HCT116 (cell line): ENCODE measurements around the gene HLA-DQB2. TPM values are rescaled to one million over a fixed set of nuclear protein-coding genes. Genes with fewer than 3 reads are reported as not detected.
A peak's percentile ranks its signal among the peaks of the same experiment; 100 is the strongest.
"Not testable (repeated sequence)": the region's sequence is repeated elsewhere in the genome, so short reads cannot be mapped to it uniquely, and the experiment has no call there.

ENCODE experiments used
- ATAC-seq: fragments of 200-7000 bp; cut with Tn5 transposase; 2 replicates; pipeline ENCODE4 v1.9.1; 2020; ENCODE audit warnings: mild to moderate bottlenecking, moderate library complexity
- BruUV-seq: library from RNA; stranded (reverse); fragments of 400-500 nt; replicated peaks from 2 replicates; lab custom pipeline; 2021; lab: Mats Ljungman, UMichigan
- CTCF ChIA-PET: fragments of 300-600 bp; sonication (Branson Sonifier 250); formaldehyde crosslinking; loops from one replicate; lab custom pipeline; 2021; ENCODE audit warnings: antibody characterized with exemption; lab: Charles Lee
- POLR2A ChIA-PET: fragments of 300-600, 350-600 bp; sonication (Branson Sonifier 250); formaldehyde crosslinking; loops from one replicate; lab custom pipeline; 2021; ENCODE audit warnings: antibody characterized with exemption; lab: Charles Lee
- RAD21 ChIA-PET, 2 experiments: fragments of 300-600 bp; sonication (Branson Sonifier 250); formaldehyde crosslinking; loops; one replicate each; lab custom pipeline; 2023; ENCODE audit warnings: low total read pairs in 2 of 2; ENCODE audit not compliant: uncharacterized antibody in 2 of 2, unreplicated experiment in 2 of 2, low non-redundant PET in 1 of 2; lab: Charles Lee
- DNase-seq: peaks from one replicate; pipeline ENCODE4 v3.0.0-alpha.2; 2010; ENCODE audit warnings: low read depth, low spot score
- H2AFZ ChIP-seq: fragments of 200-600 bp; shearing (Covaris generic), sonication (generic); 2 replicates; pipeline ENCODE4 v1.6.1; 2017; ENCODE audit warnings: low read depth, mixed run types, mixed read lengths, antibody characterized with exemption, low read length; ENCODE audit not compliant: poor library complexity, severe bottlenecking
- H3K27ac ChIP-seq: 2 replicates; pipeline ENCODE4 v1.5.1; 2012; ENCODE audit warnings: low read depth, low read length
- H3K27me3 ChIP-seq: fragments of 200-600 bp; sonication (generic); 2 replicates; pipeline ENCODE4 v1.6.1; 2016; ENCODE audit warnings: mixed run types, low read length, mixed read lengths; ENCODE audit not compliant: insufficient read depth
- H3K36me3 ChIP-seq, 2 experiments: fragments of 200-500 bp in 1 of 2; fragments of 200-600 bp in 1 of 2; sonication (Bioruptor generic) in 1 of 2; sonication (generic) in 1 of 2; 2 replicates each; pipeline versions ENCODE4 v1.5.1 to v1.6.1; 2014 to 2016; ENCODE audit warnings: low read length in 2 of 2, inconsistent platforms in 1 of 2, mixed read lengths in 1 of 2, mixed run types in 1 of 2; ENCODE audit not compliant: insufficient read depth in 2 of 2, control insufficient read depth in 1 of 2
- H3K4me1 ChIP-seq, 2 experiments: fragments of 200-600 bp in 1 of 2; sonication (generic) in 1 of 2; 2 replicates each; pipeline versions ENCODE4 v1.5.1 to v1.6.1; 2012 to 2017; ENCODE audit warnings: low read length in 2 of 2, inconsistent platforms in 1 of 2, mild to moderate bottlenecking in 1 of 2, mixed read lengths in 1 of 2, mixed run types in 1 of 2, moderate library complexity in 1 of 2; ENCODE audit not compliant: insufficient read depth in 2 of 2, control insufficient read depth in 1 of 2
- H3K4me2 ChIP-seq: fragments of 200-600 bp; sonication (generic); 2 replicates; pipeline ENCODE4 v1.6.1; 2017; ENCODE audit warnings: mixed run types, low read length, mixed read lengths
- H3K4me3 ChIP-seq, 2 experiments: fragments of 200-600 bp in 1 of 2; sonication (generic) in 1 of 2; replicated peaks in 1 of 2; 2 replicates each; pipeline ENCODE4 v1.5.1; 2011 to 2016; ENCODE audit warnings: low read length in 2 of 2, control low read depth in 1 of 2, low read depth in 1 of 2, mild to moderate bottlenecking in 1 of 2, mixed read lengths in 1 of 2, mixed run types in 1 of 2
- H3K79me2 ChIP-seq: fragments of 200-600 bp; sonication (generic); 2 replicates; pipeline ENCODE4 v1.6.1; 2017; ENCODE audit warnings: mild to moderate bottlenecking, mixed run types, low read length, moderate library complexity, mixed read lengths; ENCODE audit not compliant: insufficient read depth
- H3K9ac ChIP-seq: fragments of 200-600 bp; sonication (generic); 2 replicates; pipeline ENCODE4 v1.6.1; 2016; ENCODE audit warnings: low read length, mixed read lengths
- H3K9me2 ChIP-seq: fragments of 200-600 bp; sonication (generic), shearing (Covaris generic); 2 replicates; pipeline ENCODE4 v1.6.1; 2017; ENCODE audit warnings: mixed run types, mild to moderate bottlenecking, moderate library complexity; ENCODE audit not compliant: insufficient read depth
- H3K9me3 ChIP-seq, 2 experiments: fragments of 200-500 bp in 1 of 2; fragments of 200-600 bp in 1 of 2; sonication (Bioruptor generic) in 1 of 2; sonication (generic) in 1 of 2; 2 replicates each; pipeline ENCODE4 v1.6.1; 2014 to 2017; ENCODE audit warnings: low read length in 2 of 2, mixed read lengths in 2 of 2, inconsistent platforms in 1 of 2, low read depth in 1 of 2, mild to moderate bottlenecking in 1 of 2, mixed run types in 1 of 2, moderate library complexity in 1 of 2; ENCODE audit not compliant: control insufficient read depth in 1 of 2, insufficient read depth in 1 of 2
- H4K20me1 ChIP-seq: fragments of 200-600 bp; sonication (generic), shearing (Covaris generic); 2 replicates; pipeline ENCODE4 v1.6.1; 2017; ENCODE audit warnings: mixed run types, mild to moderate bottlenecking, moderate library complexity; ENCODE audit not compliant: insufficient read depth
- CTCF ChIP-seq, 3 experiments: fragments of 200-600 bp in 1 of 3; sonication (generic) in 1 of 3; IDR thresholded peaks in 2 of 3; conservative IDR thresholded peaks in 1 of 3; 2 replicates each; pipeline ENCODE4 v1.5.1; 2012 to 2017; ENCODE audit warnings: low read depth in 2 of 3, low read length in 2 of 3, antibody characterized with exemption in 1 of 3, borderline replicate concordance in 1 of 3, control low read depth in 1 of 3, mild to moderate bottlenecking in 1 of 3, mixed read lengths in 1 of 3, mixed run types in 1 of 3, moderate library complexity in 1 of 3; ENCODE audit not compliant: insufficient read depth in 1 of 3
- EZH2phosphoT487 ChIP-seq: fragments of 200-600 bp; IDR thresholded peaks from 2 replicates; pipeline ENCODE4 v1.6.1; 2018; ENCODE audit warnings: antibody characterized with exemption, borderline replicate concordance
- JUND ChIP-seq: IDR thresholded peaks from 2 replicates; pipeline ENCODE4 v1.6.1; 2012
- MAX ChIP-seq: IDR thresholded peaks from 2 replicates; pipeline ENCODE4 v1.6.1; 2012
- RAD21 ChIP-seq: IDR thresholded peaks from 2 replicates; pipeline ENCODE4 v1.6.1; 2012; ENCODE audit warnings: low read depth, mild to moderate bottlenecking
- intact Hi-C: fragments of 100-400 bp; cut with micrococcal nuclease; formaldehyde crosslinking; loops from 2 replicates; pipeline ENCODE4 v1.10.0; 2022
- total RNA-seq: library from RNA; stranded (reverse); gene quantifications from one replicate; pipeline ENCODE4 v1.2.1, GENCODE V29; 2021; ENCODE audit not compliant: unreplicated experiment

HLA-DQB2 gene
- total RNA-seq, 1 experiment from 2014 or later, result 1.8 TPM

GRCh38 chr6:32785781-32786533, 22.6 kb upstream of the HLA-DQB2 start:
- POLR2A ChIA-PET, result interaction anchor here (1.1 kb wide), 1 partner anchor 86 kb away, joined by 3 read pairs; no protein-coding TSS in a partner anchor
- intact Hi-C loops, result loop anchor here (1.0 kb wide), 2 partner anchors 354 to 371 kb away; no protein-coding TSS in a partner anchor

DNA sequence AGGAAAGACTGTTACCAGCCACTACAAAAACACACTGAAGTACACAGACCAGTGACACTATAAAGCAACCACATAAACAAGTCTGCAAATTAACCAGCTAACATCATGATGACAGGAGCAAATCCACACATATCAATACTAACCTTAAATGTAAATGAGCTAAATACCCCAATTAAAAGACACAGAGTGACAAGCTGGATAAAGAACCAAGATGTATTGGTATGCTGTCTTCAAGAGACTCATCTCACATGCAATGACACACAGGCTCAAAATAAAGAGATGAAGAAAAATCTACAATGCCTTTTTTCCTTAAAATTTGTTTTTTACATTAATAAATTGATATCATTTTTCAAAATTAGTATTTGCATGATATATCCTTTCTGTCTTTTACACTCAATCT, 19.6 kb upstream of the HLA-DQB2 start:
- H3K9me3 ChIP-seq, H3K4me1 ChIP-seq, POLR2A ChIA-PET, H3K27ac ChIP-seq, H3K27me3 ChIP-seq, H3K36me3 ChIP-seq, H3K4me2 ChIP-seq, RAD21 ChIA-PET, H2AFZ ChIP-seq, H3K79me2 ChIP-seq, H4K20me1 ChIP-seq, H3K4me3 ChIP-seq, BruUV-seq, DNase-seq, intact Hi-C loops, H3K9me2 ChIP-seq, H3K9ac ChIP-seq, ATAC-seq: not testable (repeated sequence)
- CTCF ChIA-PET, result interaction anchor here (1.1 kb wide), 1 partner anchor 17 kb away, joined by 3 read pairs; no protein-coding TSS in a partner anchor

More at GRCh38 chr6:32785781-32786533, 22.6 kb upstream of the HLA-DQB2 start:
- TF ChIP-seq RAD21 (peak; percentile 87), CTCF (IDR thresholded peaks at IDR 0.05 in 2 of 3, conservative IDR thresholded peaks at IDR 0.05 in 1 of 3; ENCODE audit: borderline replicate concordance in 1 of 3, insufficient read depth in 1 of 3, low read depth in 2 of 3, low read length in 2 of 3) (peak; percentile 65 to 72 (median 69)), MAX (0 out of 2 replicates have a peak, but pooled peaks have one; percentile 16), EZH2phosphoT487 (no peak), JUND (no peak)
- peak overlapping the region; percentile 76 for H2AFZ ChIP-seq
- no peaks in the 10 kb centered on the region for H3K9me3 ChIP-seq
- ATAC-seq (peak; percentile 99), DNase-seq (peak; percentile 64)
- H3K4me3 ChIP-seq, result no peak overlapping the region
- RAD21 ChIA-PET, result interaction anchor here (0.8 to 2.1 kb wide), 7 partner anchors 82 to 373 kb away, joined by 3 to 10 read pairs (median 3); no protein-coding TSS in a partner anchor
- no peaks in the 10 kb centered on the region for H4K20me1 ChIP-seq
- no peak overlapping the region for H3K9ac ChIP-seq
- CTCF ChIA-PET, result interaction anchor here (0.8 to 3.0 kb wide), 29 partner anchors 8 to 541 kb away, joined by 3 to 34 read pairs (median 5); partner anchors contain the start of genes HLA-DMA and TAP2
- no peaks in the 10 kb centered on the region for H3K27me3 ChIP-seq
- H3K27ac ChIP-seq, result no peak overlapping the region
- H3K9me2 ChIP-seq, result no peaks in the 10 kb centered on the region
- H3K4me2 ChIP-seq, result no peak overlapping the region
- BruUV-seq, result no TSS peak
- H3K4me1 ChIP-seq, result peaks cover 0 to 8% of the 10 kb centered on the region in 2 experiments; a peak in 2 of 4 replicates
- no peaks in the 10 kb centered on the region for H3K79me2 ChIP-seq
- no peaks in the 10 kb centered on the region for H3K36me3 ChIP-seq
